GM18909 (cell line): ENCODE results near the gene HVCN1.
"Not testable (repeated sequence)": the region's sequence is repeated elsewhere in the genome, so short reads cannot be mapped to it uniquely, and the experiment has no call there.

ENCODE experiments used
- ATAC-seq: cut with Tn5 transposase; IDR thresholded peaks from one replicate; pipeline ENCODE4 v1.9.1; 2021; ENCODE audit warnings: mild to moderate bottlenecking; ENCODE audit not compliant: unreplicated experiment, poor library complexity

HVCN1 gene

DNA sequence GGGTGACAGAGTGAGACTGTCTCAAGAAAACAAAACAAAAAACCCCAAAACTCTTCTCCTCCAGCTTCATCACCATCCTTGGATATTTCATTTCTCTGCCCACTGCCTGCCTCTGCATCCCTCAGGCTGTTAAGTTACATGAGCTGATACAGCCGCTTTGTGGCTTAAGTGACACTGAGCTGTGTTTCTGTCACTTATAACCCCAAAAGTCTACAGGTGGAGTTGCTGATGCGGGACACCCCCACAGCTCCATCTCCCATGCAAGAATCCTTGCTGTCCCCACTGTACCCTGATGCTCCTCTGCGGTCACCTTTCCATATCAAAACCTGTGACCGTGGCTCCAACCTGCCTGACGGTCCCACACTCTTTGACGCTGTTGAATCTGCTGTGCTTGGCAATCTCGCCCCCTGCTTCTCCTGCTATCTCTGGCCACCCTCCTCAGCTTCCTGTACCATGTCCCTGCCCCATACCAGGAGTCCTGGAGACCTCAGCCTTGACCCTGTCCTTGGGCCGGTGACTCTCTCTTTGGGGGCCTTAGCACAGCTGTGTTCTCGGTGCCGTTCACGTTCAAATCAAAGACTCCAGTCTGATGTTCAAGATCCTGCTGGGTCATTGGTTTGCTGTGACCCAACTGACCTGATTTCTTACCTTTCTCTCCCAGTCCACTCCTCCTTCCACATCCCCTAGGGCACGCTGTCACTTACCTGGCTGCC lies 20.3 kb downstream of the HVCN1 start:
- ATAC-seq = peak; percentile 10

DNA sequence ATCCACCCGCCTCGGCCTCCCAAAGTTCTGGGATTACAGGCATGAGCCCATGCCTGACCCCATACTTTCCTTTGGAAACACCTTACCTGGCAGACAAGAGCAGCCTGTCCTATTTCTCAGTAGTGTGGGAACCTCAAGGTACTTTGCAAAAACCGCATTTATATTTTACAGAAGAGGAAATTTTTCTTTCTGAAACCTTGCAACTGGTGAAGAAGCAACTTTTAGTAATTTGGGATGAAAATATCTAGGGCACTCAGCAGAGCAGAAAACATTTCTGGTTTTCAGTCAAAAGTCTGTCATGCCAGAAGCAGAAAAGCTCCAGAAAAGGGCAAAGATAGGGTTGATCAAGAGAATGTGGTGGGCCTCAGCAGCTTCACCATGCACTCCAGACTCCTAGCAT lies 21.2 kb downstream of the HVCN1 start:
- ATAC-seq = no peak

DNA sequence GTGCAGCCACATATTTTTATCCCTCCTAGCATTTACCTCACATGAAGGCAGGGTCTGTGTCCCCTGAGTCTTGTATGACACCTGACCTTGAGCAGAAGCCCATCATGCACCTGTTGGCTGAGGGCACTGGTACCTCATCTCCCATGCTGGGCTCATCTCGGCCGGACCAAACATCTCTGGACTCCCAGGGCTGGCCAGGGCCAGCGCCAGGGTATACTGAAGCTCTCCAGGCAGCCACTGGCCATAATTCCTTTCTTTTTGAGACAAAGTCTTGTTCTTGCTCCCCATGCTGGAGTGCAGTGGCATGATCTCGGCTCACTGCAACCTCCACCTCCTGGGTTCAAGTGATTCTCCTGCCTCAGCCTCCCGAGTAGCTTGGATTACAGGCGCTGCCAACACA lies 22.0 kb downstream of the HVCN1 start:
- no peak for ATAC-seq

DNA sequence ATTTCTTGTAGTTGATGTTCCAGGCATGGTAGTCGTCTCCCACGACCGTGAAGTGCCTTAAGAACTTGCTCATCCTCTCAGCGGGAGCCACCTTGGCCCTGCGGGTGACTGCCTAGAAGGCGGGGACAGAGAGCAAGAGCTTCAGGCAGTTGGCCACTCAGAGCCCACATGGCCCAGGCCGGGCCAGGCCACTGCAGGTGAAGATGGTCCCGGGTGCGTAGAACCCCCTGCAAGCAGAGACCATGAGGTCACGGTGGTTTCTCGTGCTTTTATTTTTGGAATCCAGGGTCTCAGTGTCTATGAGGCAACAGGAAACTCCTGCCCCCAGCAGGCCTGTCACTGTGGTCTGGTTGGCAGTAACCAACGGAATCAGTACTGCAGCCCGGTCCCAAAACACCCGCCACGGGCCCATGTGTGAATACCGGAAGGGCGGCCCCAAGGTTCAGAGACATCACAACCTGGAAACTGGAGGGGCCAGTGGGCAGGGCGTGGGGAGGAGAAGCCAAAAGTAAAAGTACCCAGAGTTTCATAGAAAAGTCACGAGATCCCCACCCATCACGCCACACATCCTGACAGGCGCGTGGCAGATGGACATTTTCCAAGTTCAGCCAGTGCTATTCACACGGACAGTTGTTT lies 27.5 kb downstream of the HVCN1 start:
- ATAC-seq = peak; percentile 90

DNA sequence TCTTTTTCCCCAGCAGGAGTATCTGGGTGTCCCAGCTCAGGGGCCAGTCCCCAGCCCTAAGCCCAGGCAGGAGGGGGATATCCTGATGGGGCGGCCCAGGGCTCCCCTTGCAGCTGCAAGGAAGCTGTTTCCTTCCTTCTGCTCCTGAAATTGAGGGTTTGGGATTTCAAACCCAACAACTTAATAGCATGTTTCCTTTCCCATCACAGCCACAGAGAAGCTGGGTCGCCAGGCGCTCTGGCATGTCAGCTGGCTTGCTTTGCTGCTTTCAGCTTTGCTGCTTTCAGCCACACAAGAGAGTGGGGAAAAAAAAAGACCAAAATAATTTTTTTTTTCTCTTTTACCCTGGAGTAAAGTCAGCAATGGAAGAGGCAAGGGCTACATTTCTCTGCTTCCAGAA lies 30.0 kb downstream of the HVCN1 start:
- no peak for ATAC-seq

DNA sequence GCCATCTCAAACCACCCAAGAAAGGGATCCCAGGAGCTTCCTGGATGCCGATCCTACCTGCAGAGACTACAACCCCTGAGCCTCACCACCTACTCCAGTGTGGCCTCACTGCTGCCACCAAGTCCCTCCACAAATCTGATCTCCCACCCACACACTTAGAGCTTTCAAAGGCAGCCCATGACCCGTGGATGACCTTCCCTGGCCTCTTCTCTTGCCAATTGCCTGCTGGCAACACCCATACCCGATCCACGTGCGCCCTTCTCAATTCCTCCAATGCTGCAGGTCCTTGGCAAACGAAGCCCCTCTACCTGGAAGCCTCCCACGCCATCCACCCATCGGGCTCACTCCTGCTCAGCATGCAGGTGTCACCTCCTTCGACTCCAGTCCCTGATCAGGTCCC lies 30.7 kb downstream of the HVCN1 start:
- no peak for ATAC-seq

DNA sequence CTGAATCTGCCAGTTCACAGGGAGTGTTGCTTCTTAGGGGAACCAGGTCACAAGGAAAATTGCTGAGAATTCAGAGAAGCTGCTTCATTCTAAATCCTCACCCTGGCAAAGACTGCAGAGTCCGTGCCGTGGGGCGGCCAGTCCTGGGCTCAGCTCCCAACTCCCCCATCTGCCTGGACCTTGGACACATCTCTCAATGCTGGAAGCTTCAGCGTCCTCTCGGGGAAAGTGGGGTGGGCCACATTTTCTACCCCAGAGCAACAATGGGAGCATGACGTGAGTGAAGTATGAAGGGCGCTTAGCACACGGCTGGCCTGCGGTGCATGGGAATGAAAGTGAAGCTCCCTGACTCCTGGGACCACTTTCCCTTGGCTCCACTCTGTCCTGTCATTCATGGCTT lies 31.2 kb downstream of the HVCN1 start:
- ATAC-seq = no peak

DNA sequence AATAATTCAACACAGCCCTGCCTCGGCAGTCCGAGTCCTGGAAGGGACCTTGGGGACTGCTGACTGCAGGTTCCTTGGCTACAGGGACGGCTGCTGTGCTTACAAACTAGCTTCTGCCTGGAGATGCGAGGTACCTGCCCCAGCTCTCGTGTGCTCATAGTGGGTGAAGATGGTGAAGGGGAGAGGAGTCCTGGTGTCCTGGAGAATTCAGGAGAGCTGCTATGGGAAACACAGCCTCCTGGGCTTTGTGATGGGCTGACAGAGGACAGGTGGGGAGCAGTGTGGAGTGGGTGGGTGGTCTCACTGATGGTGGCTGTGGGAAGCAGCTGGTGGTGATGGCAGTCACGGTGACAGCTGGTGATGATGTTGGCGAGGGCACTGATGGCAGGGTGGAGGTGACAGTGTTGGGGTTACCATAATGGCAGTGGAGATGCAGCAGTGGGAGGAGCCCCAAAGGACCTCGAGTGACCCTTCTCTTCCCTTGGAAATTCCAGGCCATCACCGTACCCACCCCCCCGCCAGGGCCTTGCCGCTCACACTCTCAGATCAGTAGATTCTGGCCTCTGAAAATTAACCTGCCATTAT lies 32.8 kb downstream of the HVCN1 start:
- no peak for ATAC-seq

DNA sequence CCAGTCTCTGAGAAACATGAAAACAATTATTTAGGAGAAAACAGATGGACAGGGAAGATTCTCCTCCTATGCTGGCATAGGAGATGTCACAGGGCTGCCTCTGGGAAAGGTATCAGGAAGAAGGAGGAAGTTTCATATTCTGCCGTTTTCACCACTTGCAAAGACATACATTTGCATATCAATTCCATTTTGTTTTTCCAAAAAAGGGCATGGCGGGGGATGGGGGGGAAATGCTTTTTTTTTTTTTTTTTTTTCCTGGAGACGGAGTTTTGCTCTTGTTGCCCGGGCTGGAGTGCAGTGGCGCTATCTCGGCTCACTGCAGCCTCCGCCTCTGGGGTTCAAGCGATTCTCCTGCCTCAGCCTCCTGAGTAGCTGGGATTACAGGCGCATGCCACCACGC lies 34.7 kb downstream of the HVCN1 start:
- not testable (repeated sequence) for ATAC-seq

DNA sequence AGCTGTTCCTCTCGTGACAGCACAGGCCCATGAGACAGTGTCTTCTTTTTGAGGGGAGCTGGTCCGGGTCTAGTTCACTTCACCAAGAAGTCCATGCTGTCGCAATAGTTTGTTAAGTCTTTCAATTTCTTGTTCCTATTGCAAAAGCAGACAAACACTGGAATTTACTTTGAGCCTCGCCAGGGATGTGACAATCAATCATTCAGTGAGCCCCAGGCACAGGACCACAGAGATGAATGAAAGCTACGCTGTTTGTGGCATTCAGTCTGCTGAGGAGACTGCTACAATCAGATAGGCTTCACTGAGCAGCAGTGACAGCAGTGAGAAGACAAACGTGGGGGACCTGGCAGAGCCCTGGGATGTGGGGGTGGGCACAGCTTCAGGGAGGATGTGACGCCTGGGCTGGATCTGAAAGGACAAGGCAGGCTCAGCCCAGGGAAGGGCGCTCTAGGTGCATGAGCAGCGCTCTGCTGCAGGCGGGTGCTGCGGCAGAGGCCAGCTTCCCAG lies 39.5 kb downstream of the HVCN1 start:
- ATAC-seq = no peak

DNA sequence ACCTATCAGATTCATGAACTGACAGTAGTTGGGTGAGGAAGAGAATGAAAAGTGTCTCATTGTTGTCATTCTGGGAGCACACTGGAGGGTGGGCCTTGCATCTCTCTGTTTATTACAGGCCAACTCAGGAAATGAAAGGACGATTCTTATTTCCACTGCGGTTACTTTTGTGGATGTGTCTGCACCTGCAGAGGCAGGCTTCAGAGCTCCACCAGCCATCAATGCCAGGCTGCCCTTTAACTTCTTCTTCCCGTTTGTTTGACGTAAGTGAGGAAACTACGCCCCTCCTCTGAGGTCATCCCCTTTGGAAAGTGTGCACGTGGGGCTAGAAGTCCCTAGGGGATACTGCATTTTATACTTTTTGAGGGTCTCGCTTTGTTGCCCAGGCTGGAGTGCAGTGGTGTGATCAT lies 41.3 kb downstream of the HVCN1 start:
- ATAC-seq = no peak

DNA sequence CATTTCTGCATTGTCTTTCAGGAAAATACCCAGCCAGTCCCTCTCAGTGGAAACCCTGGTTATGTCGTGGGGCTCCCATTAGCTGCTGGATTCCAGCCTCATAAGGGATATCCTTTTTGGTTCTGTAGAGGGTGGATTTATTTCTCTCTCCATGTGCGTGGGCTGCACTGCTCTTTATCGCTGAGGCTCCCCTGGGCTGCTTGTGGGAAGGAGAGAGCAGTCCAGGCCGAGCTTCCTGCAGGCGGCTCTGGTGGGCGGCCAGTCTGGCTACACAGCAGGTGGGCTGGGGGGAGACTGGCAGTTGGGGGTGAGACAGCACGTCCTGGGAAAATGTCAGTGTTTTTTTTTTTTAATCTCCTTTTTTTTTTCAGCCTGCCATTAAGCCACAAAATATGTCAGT lies 47.4 kb downstream of the HVCN1 start:
- ATAC-seq = no peak

DNA sequence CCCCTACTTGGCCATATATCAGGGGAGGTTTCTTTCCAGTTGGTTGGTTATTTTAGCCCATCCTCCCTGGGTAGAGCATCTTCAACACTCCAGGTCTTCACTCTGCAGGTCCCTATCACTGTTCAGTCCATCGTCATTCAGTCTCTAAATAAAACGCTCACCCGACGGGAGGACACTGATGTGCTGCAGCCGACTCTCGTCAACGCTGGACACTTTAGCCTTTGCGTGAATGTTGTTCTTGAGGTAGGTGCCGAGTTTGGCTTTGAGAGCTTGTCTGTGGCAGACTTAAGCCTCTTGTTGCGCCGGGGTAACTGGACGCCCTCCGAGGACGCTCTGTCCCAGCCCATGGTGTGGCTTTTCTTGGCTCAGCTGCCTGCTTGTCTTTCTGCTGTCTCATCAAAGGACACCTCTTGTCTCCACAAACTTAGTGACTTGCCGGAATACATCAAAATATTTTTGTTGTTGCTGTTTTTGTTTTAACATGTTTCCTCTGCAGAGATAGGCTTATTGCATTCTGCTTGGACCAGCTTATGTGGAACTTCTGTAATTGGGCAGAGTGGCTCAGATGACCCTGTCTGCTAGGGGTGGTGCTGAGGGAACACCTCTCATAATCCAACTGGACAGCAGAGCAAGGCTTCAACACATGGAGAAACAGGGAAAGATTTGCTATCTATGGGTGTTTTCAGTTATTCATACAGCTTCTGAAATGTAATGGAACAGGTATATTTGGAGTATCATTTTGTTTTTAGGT lies 48.5 kb downstream of the HVCN1 start:
- ATAC-seq = no peak

DNA sequence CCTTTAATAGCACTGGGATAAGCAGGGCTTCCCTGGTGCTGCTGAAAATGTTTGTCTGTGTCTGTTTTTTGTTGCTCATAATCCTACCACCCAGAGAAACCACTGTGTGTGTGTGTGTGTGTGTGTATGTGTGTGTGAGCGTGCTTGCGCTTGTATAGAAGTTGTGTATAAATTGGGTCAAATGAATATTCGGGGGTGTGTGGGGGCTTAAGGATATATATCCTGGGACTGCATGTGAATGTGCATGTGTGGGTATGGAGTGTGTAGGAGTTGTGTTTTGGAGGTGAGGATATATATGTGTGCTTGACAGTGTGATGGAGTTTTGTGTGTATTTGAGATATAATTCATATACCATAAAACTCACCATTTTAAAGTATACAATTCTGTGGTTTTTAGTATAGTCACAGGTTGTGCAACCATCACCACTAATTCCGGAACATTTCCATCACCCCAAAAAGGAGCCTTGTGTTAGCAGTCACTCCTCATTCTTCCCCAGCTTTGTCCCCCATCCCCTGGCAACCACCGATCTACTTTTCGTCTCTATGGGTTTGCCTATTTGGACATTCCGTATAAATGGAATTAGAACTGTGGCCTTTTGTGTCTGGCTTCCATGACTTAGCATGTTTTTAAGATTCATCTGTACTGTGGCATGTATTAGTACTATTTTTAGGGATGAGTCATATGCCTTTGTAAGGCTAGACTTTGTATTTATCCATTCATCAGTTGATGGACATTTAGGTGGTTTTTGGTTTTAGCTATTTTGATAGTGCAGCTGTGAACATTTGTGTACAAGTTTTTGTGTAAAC lies 49.4 kb downstream of the HVCN1 start:
- ATAC-seq = no peak

DNA sequence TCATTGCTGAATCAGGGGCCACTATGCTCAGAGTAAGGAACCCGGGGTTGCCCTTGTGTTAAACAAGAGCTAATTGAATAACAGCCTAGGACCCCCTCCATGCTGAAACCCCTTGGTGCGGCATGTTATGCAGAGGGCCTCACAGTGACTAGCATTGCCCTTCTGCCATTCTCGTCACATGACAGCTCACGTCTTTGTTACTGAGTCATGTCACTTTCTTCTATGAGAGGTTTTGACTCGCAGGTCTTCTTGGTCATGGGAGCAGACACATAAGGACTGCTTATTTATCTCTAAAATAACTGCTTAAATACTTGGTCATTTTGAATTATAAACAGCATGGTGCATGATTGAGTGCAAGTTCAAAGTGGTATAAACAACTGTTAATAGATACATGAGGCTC lies 50.1 kb downstream of the HVCN1 start:
- no peak for ATAC-seq

DNA sequence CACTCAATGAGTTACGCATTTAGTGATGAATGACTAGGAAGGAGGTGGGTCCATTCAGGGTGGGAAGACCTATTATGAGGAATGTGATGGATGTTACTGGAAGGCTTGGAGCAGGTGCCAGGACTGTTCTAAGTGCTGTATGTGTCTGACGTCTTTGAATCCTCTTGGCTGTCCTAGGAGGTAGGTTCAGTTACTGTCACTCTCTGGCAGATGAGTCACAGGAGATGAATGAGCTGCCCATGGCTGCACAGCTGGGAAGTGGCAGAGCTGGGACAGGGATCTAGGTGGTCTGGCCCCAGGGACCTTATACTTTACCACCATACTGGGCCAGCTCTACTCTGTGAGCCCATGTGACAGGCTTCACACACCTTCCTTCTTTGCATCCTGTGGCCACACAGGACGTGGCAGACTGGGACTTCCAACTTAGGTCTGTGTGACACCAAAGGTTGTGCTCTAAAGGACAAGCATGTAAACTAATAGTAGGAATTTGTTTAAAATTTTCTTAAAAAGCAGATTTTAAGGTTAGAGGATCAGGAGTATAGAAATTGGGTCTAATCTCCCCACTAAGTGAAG lies 51.0 kb downstream of the HVCN1 start:
- no peak for ATAC-seq

DNA sequence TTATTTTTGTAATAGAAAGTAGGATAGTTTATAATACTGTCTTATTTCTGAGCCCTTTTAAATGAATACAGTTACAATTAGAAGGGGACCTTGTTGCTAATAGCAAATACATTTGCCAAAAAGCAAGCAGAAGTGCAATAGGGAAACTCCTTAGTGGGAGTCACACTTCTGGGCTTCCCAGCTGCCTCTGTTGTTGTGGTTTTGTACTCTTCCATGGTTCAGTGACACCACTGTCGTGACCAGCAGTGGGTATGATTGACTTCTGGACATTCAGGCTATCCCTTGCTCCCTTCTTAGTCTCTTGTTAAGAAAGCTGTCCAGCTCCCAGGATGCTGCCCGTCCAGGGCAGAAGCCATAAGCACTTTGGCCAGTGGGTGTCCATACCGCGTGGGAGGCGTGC lies 52.4 kb downstream of the HVCN1 start:
- ATAC-seq = no peak

DNA sequence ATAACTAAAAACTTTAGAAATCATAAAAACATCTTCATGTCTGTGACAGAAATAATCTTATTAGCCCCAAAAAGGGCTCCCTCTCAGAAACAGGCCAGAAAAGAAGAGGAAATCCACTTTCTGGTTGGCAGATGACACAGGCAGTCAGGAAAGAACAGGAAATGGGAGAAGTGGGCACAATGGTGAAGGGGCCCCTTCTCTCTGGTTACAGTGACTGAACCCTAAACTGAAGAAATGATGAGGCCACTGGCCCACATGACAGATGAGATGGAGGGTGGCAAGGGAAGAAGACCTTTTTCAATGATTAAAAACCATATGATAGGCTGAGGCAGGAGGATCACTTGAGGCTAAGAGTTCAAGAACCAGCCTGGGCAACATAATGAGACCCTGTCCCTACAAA lies 53.9 kb downstream of the HVCN1 start:
- ATAC-seq = no peak

DNA sequence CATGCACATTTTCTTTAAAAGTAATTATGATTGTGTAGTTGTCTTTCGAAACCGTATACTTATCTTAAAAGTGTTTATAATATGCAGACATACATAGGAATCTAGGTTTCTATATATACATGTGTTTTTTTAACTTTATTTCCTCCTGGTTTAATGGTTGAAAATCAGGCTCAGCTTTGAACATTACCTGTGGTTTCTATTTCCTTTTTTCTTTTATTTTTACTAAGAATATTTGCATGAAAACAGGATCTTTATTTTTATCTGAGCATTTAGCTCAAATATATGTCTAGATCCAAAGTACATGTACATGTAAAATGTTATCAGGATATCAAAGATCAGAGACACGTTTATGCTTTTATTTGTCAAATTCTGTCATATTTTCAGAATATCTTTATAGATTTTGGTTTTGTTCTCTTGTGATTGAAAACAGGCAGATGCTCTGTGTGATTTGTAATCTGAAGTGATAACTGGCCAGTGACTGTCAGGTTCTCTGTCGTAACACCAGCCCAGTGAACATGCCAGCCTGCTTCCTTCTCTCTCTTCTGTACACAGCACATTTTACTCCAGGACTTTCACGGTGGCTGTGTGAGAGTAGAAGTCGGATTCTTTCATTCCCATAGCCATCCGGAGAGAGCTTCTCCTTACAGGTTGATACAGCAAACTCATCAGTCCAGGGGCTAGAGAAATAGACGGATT lies 61.3 kb downstream of the HVCN1 start:
- ATAC-seq = no peak
